ENCODE data around the gene ENAM. TPM values are rescaled to one million over a fixed set of nuclear protein-coding genes. Genes with fewer than 3 reads are reported as not detected.

Gene ENAM
- total RNA-seq, 1 donor from 2014 or later: 0.12 TPM

- no peaks in the 10 kb centered on the region for H3K27me3 ChIP-seq (ENCODE audit: low read depth)
- H3K4me3 ChIP-seq: no peak overlapping the region
- no peaks in the 10 kb centered on the region for H3K36me3 ChIP-seq
- intact Hi-C loops (cut with DNase I): no loop called here
- no peaks in the 10 kb centered on the region for H3K9me3 ChIP-seq
- DNase-seq (no peak), ATAC-seq (no peak)
- no peak overlapping the region for H3K27ac ChIP-seq
- TF ChIP-seq, protein P1, sequence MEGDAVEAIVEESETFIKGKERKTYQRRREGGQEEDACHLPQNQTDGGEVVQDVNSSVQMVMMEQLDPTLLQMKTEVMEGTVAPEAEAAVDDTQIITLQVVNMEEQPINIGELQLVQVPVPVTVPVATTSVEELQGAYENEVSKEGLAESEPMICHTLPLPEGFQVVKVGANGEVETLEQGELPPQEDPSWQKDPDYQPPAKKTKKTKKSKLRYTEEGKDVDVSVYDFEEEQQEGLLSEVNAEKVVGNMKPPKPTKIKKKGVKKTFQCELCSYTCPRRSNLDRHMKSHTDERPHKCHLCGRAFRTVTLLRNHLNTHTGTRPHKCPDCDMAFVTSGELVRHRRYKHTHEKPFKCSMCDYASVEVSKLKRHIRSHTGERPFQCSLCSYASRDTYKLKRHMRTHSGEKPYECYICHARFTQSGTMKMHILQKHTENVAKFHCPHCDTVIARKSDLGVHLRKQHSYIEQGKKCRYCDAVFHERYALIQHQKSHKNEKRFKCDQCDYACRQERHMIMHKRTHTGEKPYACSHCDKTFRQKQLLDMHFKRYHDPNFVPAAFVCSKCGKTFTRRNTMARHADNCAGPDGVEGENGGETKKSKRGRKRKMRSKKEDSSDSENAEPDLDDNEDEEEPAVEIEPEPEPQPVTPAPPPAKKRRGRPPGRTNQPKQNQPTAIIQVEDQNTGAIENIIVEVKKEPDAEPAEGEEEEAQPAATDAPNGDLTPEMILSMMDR (IDR thresholded peaks at IDR 0.05): no peak
- H3K4me1 ChIP-seq: no peaks in the 10 kb centered on the region
Observed at GRCh38 chr4:70589785-70590184, 38.8 kb upstream of the ENAM start.

- no peak within 1 kb of the TSS for H3K4me3 ChIP-seq
Observed at GRCh38 chr4:70591955-70592582, 36.5 kb upstream of the ENAM start, which contains the start of gene AMBN. Gene AMBN, plus strand, starts transcription at chr4:70592256. Its CDS starts 103 bp downstream, at chr4:70592359.

DNA sequence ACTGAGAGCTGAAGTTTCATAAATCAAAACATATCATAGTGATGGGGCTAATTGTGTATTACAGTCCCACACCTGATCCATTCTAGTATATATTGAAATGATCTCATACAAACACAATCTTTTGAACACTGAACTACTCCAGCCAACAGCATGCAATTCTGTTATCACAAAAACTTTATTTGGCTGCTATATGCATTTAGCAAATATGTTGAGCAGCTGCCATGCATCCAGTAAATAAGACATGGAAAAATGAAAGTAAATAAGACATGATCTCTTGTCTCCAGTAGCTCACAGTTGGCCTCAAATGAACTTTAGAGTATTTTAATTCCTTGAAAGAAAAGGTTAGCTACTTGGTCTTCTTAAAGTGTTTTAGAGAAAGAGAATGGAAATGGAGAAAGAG lies 34.3 kb upstream of the ENAM start:
- intact Hi-C loops (cut with DNase I): no loop called here
- Histone ChIP-seq H3K36me3 (no peaks in the 10 kb centered on the region), H3K4me1 (no peaks in the 10 kb centered on the region), H3K27me3 (ENCODE audit: low read depth) (no peaks in the 10 kb centered on the region), H3K27ac (no peak overlapping the region), H3K9me3 (no peaks in the 10 kb centered on the region), H3K4me3 (no peak overlapping the region)
- TF ChIP-seq, protein P1 (IDR thresholded peaks at IDR 0.05): no peak
- no peak for ATAC-seq
- DNase-seq: no peak

More at GRCh38 chr4:70591955-70592582, 36.5 kb upstream of the ENAM start, which contains the start of gene AMBN:
- ATAC-seq: no peak
- no peaks in the 10 kb centered on the region for H3K9me3 ChIP-seq
- H3K4me1 ChIP-seq: no peaks in the 10 kb centered on the region
- no peak within 1 kb of the TSS for H3K27ac ChIP-seq
- DNase-seq: no peak
- no peaks in the 10 kb centered on the region for H3K36me3 ChIP-seq
- TF ChIP-seq, protein P1 (IDR thresholded peaks at IDR 0.05): no peak
- no peaks in the 10 kb centered on the region for H3K27me3 ChIP-seq (ENCODE audit: low read depth)
- intact Hi-C loops (cut with DNase I): no loop called here

GRCh38 chr4:70600305-70600704 lies 28.2 kb upstream of the ENAM start:
- Histone ChIP-seq H3K27ac (no peak overlapping the region), H3K4me3 (no peak overlapping the region), H3K27me3 (ENCODE audit: low read depth) (no peaks in the 10 kb centered on the region), H3K36me3 (no peaks in the 10 kb centered on the region), H3K9me3 (no peaks in the 10 kb centered on the region), H3K4me1 (no peaks in the 10 kb centered on the region)
- intact Hi-C loops (cut with DNase I): no loop called here
- no peak for DNase-seq
- TF ChIP-seq, protein P1 (IDR thresholded peaks at IDR 0.05): no peak
- ATAC-seq: no peak

DNA sequence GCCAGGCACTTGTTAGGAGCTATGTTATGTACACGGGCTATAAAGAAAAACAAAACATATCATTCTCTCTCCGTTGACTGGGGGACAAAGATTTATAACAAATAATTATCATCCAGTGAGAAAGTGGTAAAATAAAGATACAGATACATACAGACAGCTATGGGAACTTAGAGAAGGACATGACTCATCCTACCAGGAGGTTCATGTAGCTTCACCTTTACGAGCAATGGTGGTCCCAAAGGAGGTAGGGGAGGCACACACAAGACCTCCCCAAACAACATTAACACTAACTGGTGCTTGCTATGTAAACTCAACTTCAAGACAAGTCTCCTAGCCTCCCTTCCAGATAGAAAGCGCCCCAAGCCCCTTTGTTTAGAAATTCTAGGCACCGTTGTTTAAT lies 27.6 kb upstream of the ENAM start:
- no peaks in the 10 kb centered on the region for H3K27me3 ChIP-seq (ENCODE audit: low read depth)
- no peak overlapping the region for H3K4me3 ChIP-seq
- intact Hi-C loops (cut with DNase I): no loop called here
- TF ChIP-seq, protein P1 (IDR thresholded peaks at IDR 0.05): no peak
- H3K27ac ChIP-seq: no peak overlapping the region
- H3K9me3 ChIP-seq: no peaks in the 10 kb centered on the region
- H3K4me1 ChIP-seq: no peaks in the 10 kb centered on the region
- no peaks in the 10 kb centered on the region for H3K36me3 ChIP-seq
- ATAC-seq: no peak
- DNase-seq: no peak

Data from lower lobe of right lung (tissue), 2 donors.